Liver (tissue), 3 donors: ENCODE measurements around the gene ZSCAN2.

Experiments used
- ATF3 ChIP-seq: IDR thresholded peaks from 2 replicates; pipeline ENCODE4 v1.6.1; 2016; ENCODE audit warnings: antibody characterized with exemption
- CTCF ChIP-seq: fragments of 150-350 bp; IDR thresholded peaks from 2 replicates; pipeline ENCODE4 v1.5.1; 2017; ENCODE audit warnings: improper control_type of control experiment, low read depth, low read length; ENCODE audit not compliant: missing input control
- EGR1 ChIP-seq, 2 donors: IDR thresholded peaks; 2 replicates each; pipeline ENCODE4 v1.6.1; 2016 to 2018; ENCODE audit warnings: antibody characterized with exemption in 2 of 2, low read depth in 2 of 2
- GABPA ChIP-seq, 2 donors: IDR thresholded peaks in 1 of 2; conservative IDR thresholded peaks in 1 of 2; 2 replicates each; pipeline ENCODE4 v1.6.1; 2016; ENCODE audit warnings: antibody characterized with exemption in 2 of 2, mild to moderate bottlenecking in 1 of 2, moderate library complexity in 1 of 2
- HNF4G ChIP-seq: IDR thresholded peaks from 2 replicates; pipeline ENCODE4 v1.6.1; 2016; ENCODE audit warnings: antibody characterized with exemption
- JUND ChIP-seq, 2 donors: IDR thresholded peaks; 2 replicates each; pipeline ENCODE4 v1.6.1; 2016; ENCODE audit warnings: antibody characterized with exemption in 2 of 2
- MAX ChIP-seq: IDR thresholded peaks from 2 replicates; pipeline ENCODE4 v1.6.1; 2016; ENCODE audit warnings: antibody characterized with exemption
- RAD21 ChIP-seq, 2 donors: IDR thresholded peaks; 2 replicates each; pipeline ENCODE4 v1.6.1; 2016; ENCODE audit warnings: antibody characterized with exemption in 2 of 2, mild to moderate bottlenecking in 2 of 2
- REST ChIP-seq: IDR thresholded peaks from 2 replicates; pipeline ENCODE4 v1.6.1; 2016; ENCODE audit warnings: antibody characterized with exemption, mild to moderate bottlenecking
- SP1 ChIP-seq: IDR thresholded peaks from 2 replicates; pipeline ENCODE4 v1.6.1; 2018; ENCODE audit warnings: antibody characterized with exemption, mild to moderate bottlenecking
- TAF1 ChIP-seq: conservative IDR thresholded peaks from 2 replicates; pipeline ENCODE4 v1.6.1; 2016; ENCODE audit warnings: antibody characterized with exemption, mild to moderate bottlenecking
- YY1 ChIP-seq: IDR thresholded peaks from 2 replicates; pipeline ENCODE4 v1.6.1; 2016; ENCODE audit warnings: antibody characterized with exemption, mild to moderate bottlenecking
- ZBTB33 ChIP-seq: IDR thresholded peaks from 2 replicates; pipeline ENCODE4 v1.6.1; 2016; ENCODE audit warnings: antibody characterized with exemption
- donor health status: healthy.
- donor health status: healthy.

GRCh38 chr15:84604826-84605553 lies 4.2 kb downstream of the ZSCAN2 start:
- no peak for TF ChIP-seq MAX
- no peak for TF ChIP-seq ZBTB33
- no peak for TF ChIP-seq CTCF
- no peak for TF ChIP-seq RAD21 (IDR thresholded peaks at IDR 0.05)
- no peak for TF ChIP-seq ATF3
- TF ChIP-seq YY1 = no peak
- no peak for TF ChIP-seq SP1
- TF ChIP-seq REST = no peak
- no peak for TF ChIP-seq TAF1
- no peak for TF ChIP-seq JUND (IDR thresholded peaks at IDR 0.05)
- no peak for TF ChIP-seq GABPA (IDR thresholded peaks at IDR 0.05 in 1 of 2, conservative IDR thresholded peaks at IDR 0.05 in 1 of 2)
- TF ChIP-seq EGR1 (IDR thresholded peaks at IDR 0.05; ENCODE audit: low read depth in 2 of 2) = no peak
- no peak for TF ChIP-seq HNF4G
